Activated T-helper 9 cell treated with anti-CD3 and anti-CD28 coated beads, Interleukin-2, amount 50 U/mL, for 16 hours (primary cell): ENCODE data around the gene PHACTR1.

ENCODE experiments used
- DNase-seq: peaks from one replicate; pipeline ENCODE4 v3.0.0-alpha.2; 2020; ENCODE audit warnings: low read depth

The PHACTR1 gene

DNA sequence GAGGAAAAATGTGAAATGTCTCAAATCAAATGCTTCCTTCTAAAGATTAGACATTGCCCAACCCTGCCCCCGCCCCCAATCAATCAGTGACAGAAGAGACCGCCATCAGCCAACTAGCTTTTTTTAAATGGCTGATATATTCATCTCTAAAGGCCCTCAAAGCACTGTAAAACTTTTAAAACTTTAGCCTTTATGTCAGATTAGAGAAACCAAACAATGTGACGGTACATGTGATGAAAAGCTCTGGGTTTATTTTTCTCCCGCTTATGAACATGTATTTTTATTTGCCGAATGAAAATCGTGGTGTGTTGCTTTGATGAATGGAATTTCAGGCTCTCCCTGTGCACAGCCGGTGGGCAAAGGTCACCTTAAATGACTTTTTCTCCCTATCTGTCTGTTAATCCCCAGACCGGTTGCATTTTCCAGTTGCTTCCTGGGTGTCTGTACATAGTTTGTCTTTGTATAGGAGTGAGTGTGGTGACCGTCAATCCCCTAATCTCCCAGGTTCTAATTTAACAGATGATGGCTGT lies 573.3 kb downstream of the PHACTR1 start:
- DNase-seq = no peak

DNA sequence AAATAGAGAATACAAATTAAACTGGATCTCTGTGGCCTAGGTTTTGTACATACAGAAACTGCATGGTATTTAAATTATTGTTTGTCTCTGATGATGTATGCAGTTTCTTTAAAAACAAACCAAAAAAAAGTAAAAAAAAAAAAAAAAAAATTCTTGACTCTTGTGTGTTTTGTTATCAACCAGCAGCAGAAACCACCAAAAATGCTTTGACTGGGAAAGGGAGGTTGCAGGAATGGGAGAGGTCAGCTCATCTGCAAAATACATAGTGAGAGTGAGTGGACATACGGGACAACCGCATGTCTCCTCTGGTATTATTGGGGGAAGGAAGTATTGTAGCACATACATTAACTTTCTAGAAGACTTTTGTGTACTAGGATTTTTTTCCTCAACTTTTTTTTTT lies 573.8 kb downstream of the PHACTR1 start:
- no peak for DNase-seq

- DNase-seq = no peak
Observed at GRCh38 chr6:13292774-13293173, 576.2 kb downstream of the PHACTR1 start.

DNA sequence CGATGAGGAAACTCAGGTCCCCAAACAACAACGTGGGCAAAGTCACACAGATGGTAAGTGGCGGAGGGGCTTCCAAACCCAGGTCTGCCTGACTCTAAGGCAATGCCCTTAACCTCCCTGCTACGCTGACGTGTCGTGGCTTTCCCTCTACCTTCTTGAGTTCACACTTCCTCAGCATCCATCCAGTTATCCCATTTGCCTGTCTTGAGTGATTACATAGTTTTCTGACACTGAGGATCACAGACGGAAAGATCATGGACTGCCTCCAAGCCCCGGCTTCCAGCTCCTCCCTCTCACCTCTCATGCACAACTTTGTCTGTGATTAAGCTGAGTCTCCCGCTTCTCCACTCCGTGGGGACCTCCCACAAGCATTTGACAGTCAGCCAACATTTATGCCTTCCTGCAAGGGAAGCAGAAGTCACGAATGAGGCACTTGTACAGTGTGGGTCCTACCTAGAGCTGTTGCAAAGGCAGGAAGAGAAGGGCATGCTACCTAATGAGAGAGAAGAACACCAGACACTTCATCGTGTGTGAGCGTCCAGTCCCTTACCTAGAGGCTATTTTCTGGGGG lies 578.0 kb downstream of the PHACTR1 start:
- no peak for DNase-seq

DNA sequence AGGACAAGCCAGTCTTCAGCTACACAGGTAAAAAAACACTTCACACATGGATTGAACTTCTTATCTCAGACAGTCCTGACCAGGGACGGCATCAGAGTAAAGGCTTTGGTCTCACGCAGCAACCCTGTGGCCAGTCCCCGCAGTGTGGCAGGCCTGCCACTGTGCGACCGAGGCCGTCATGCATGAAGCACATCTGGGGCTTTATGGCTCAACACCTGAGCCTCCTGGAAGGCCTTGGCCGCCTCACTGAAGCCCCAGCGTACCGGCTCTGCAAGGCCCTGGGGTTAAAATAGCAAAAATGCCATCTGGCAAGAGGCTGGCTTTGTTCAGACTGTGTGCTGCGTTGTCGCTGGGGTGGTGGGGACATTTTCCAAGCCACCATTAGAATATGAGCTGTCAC lies 579.0 kb downstream of the PHACTR1 start:
- DNase-seq = no peak

- DNase-seq = no peak
Observed at GRCh38 chr6:13296536-13296997, 580.0 kb downstream of the PHACTR1 start.

GRCh38 chr6:13297391-13297790 lies 580.8 kb downstream of the PHACTR1 start:
- no peak for DNase-seq

DNA sequence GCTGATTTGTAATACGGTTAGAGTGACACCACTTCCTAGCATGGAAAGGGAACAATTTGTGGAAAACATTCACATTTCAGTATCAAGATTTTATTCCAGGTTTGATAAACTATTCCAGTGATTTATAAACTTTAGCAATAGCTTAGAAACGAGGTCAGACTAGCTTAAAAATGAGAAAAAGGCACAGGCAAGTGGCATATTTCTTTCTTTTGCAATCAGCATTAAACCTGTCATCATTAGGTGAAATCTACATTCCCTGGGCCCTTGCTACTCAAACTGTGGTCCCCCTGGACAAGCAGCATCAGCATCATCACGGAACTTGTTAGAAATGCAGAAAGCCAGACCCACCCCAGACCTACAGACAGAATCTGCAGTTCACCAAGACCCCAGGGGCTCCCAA lies 581.9 kb downstream of the PHACTR1 start:
- DNase-seq = no peak

DNA sequence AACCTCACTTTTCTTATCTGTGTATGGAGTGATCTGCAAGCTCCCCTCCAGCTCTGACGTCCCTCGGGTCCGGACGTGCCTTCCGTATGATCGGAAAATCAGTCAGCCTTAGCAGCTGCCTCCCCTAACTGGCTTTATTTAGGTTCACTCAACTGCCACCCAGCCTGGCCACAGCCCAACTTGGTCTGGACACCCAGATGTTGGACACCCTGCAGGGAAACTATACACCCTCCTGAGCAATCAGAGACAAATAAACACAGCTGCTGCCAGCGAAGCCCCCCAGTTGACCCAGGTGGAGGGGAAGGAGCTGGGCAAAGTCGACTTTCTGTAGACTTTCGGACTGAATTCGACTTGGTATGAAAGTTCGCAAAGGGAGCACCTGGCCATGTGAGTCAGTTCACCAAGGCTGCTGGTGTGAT lies 582.8 kb downstream of the PHACTR1 start:
- DNase-seq = no peak

DNA sequence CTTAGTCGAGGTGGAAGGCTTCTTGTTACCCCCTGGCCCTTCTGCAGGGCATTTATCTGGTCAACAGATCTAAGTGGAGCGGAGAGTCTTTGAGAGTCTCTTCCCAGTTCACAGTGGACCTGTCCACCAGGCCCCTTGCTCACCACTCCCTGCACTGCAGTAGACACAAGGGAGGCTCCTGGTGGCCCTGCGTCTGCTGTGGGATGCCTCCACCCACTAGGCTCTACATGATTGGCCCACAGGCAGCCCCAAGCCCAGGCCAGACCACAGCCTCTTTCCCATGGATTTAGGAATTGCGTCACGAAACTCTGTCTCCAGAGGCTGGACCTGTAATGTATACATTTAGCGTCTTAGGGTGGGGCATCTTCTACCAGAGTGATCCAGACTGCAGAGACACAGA lies 583.4 kb downstream of the PHACTR1 start:
- DNase-seq = no peak

GRCh38 chr6:13300643-13301590 lies 584.4 kb downstream of the PHACTR1 start:
- no peak for DNase-seq

DNA sequence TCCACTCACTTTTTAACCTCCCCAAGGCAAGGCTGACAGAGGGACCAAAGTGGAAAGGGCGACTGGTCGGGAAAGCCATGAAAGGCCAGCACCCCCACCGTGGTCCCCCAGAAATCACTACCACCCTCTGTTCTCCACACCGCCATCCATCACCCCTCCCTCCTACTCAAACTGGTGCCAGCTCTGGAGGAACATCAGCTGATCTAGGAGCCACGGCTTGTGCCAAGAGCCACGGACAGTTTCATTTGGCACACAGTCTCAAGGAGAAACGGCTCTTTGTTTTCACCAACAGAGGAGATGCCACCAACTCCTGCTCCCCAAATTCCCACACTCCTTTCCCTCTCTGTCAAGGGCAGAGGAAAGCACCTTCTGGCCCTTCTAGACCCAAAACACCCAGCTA lies 585.7 kb downstream of the PHACTR1 start:
- DNase-seq = no peak

- peak; percentile 13 for DNase-seq
Observed at GRCh38 chr6:13302751-13303667, 586.4 kb downstream of the PHACTR1 start.

GRCh38 chr6:13303668-13304017 lies 587.1 kb downstream of the PHACTR1 start:
- no peak for DNase-seq

GRCh38 chr6:13304101-13304500 lies 587.5 kb downstream of the PHACTR1 start:
- no peak for DNase-seq

DNA sequence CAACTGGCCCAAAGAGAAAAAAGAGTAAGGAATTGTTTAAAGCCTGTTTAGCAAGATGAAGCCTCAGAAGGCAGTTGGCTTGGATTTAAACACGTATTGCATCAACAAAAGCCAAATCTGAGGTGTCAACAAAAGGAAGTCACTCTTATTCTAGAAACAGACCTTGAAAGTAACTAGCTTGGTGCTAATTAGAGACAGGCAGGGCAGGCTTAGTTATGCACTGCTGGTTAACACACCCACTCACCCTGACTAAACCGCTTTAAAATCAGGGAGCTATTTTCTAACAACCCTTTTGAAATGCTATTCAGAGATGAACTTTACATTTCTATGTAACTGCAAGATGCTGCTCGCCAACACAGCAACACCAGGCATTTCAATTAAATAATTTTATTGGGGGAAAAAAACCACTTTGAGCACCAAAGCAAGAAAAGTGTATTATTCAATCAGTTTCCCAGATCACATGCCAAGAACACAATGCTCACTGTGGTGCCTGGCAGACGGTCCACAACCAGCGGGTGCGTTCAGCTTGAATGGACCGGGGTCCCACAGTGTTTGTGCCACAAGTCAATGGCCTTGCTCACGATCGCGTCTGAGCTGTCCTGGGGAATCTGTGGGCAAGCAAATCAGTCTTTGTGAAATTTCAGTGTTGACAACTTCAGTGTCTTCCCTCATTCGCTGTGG lies 588.2 kb downstream of the PHACTR1 start:
- no peak for DNase-seq

- DNase-seq = no peak
Observed at GRCh38 chr6:13305288-13305687, 588.7 kb downstream of the PHACTR1 start.

DNA sequence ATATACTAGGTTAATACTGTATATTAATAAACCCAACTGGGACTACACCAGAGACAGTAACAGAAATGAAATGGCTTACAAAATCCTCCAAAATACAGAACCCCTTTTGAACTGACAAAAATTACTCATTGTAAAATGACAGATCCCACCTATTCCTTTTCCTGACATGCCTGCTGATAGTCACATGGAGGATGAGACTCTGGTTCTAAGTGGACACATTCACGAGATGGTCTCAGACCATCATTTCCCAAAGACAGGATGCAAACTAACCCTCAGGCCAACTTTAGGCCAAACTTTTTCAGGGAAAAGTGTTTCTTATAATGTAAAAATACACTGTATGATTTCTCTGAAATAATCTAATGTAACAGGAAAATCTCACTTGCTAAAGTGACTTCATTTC lies 589.2 kb downstream of the PHACTR1 start:
- DNase-seq = no peak

DNA sequence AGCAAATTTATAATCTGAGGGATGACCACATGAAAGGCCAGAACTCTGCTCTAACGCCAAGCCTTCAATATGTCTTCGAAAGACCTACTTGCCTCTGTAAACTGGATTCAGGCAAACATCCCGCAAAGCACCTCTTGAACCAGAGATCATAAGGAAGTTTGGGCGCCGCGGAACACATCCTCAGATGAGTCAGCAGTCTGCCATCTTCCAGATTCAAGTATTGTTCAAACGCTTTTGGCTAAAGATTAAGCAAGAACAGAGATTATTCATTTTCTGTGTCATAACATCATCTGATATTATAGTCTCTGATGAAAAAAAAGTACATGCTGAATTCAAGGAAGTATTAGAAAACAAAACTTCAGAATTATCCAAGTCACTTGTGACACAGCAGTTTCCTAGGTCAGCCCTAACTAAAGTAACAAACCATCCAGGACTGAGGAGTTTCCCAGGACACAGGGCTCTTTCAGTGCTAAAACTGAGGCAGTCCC lies 591.0 kb downstream of the PHACTR1 start:
- DNase-seq = no peak

- no peak for DNase-seq
Observed at GRCh38 chr6:13308332-13308731, 591.8 kb downstream of the PHACTR1 start.

GRCh38 chr6:13311155-13311554 lies 594.6 kb downstream of the PHACTR1 start:
- no peak for DNase-seq
